Measurements from ENCODE around the gene GAB2. TPM values are rescaled to one million over a fixed set of nuclear protein-coding genes. Genes with fewer than 3 reads are reported as not detected.

GAB2 gene
- total and polyA plus RNA-seq, 2 experiments from 2014 or later = 4.9 to 10.2 TPM

- Histone ChIP-seq H2AFZ (no peak overlapping the region), H3K4me1 (ENCODE audit: insufficient read depth) (peaks cover 6% of the 10 kb centered on the region), H3K9me3 (ENCODE audit: low read depth) (no peaks in the 10 kb centered on the region), H3K4me3 (no peak overlapping the region), H3K27ac (no peak overlapping the region), H3K4me2 (no peak overlapping the region), H3K9me2 (replicated peaks; ENCODE audit: insufficient read depth) (no peaks in the 10 kb centered on the region), H3K36me3 (replicated peaks; ENCODE audit: insufficient read depth, low read depth) (no peaks in the 10 kb centered on the region), H3K79me2 (peaks cover 13% of the 10 kb centered on the region), H4K20me1 (ENCODE audit: insufficient read depth, poor library complexity, severe bottlenecking) (no peaks in the 10 kb centered on the region), H3K27me3 (no peaks in the 10 kb centered on the region)
- DNase-seq (ENCODE audit: low spot score) = no peak
- WGBS (ENCODE audit: low lambda C conversion rate, missing lambda C conversion rate) = 97% methylated on average over 5 of the region's 5 CpGs
- TF ChIP-seq CTCF (IDR thresholded peaks at IDR 0.05; ENCODE audit: poor library complexity) = no peak
These were observed 218.0 kb downstream of the GAB2 start for GRCh38 chr11:78199653-78200015.

- no peaks in the 10 kb centered on the region for H4K20me1 ChIP-seq (ENCODE audit: insufficient read depth, poor library complexity, severe bottlenecking)
- H3K27ac ChIP-seq = no peak overlapping the region
- no peaks in the 10 kb centered on the region for H3K27me3 ChIP-seq
- no peaks in the 10 kb centered on the region for H3K9me2 ChIP-seq (replicated peaks; ENCODE audit: insufficient read depth)
- H3K79me2 ChIP-seq = peaks cover 13% of the 10 kb centered on the region
- no peaks in the 10 kb centered on the region for H3K9me3 ChIP-seq (ENCODE audit: low read depth)
- peaks cover 10% of the 10 kb centered on the region for H3K4me1 ChIP-seq (ENCODE audit: insufficient read depth)
- H3K4me3 ChIP-seq = no peak overlapping the region
- no peak overlapping the region for H2AFZ ChIP-seq
- no peak for TF ChIP-seq EZH2 (IDR thresholded peaks at IDR 0.05; ENCODE audit: borderline replicate concordance)
- no peak for TF ChIP-seq CTCF (IDR thresholded peaks at IDR 0.05; ENCODE audit: poor library complexity)
- TF ChIP-seq EZH2phosphoT487 (IDR thresholded peaks at IDR 0.05; ENCODE audit: low read depth, severe bottlenecking, unreplicated experiment) = no peak
- no peaks in the 10 kb centered on the region for H3K36me3 ChIP-seq (replicated peaks; ENCODE audit: insufficient read depth, low read depth)
- no peak overlapping the region for H3K4me2 ChIP-seq
- WGBS (ENCODE audit: low lambda C conversion rate, missing lambda C conversion rate) = 93% methylated on average over 6 of the region's 6 CpGs
- no peak for DNase-seq (ENCODE audit: low spot score)
These were observed 218.5 kb downstream of the GAB2 start for GRCh38 chr11:78199015-78199652.

- WGBS (ENCODE audit: low lambda C conversion rate, missing lambda C conversion rate) = 89% methylated on average over 8 of the region's 8 CpGs
- no peak overlapping the region for H2AFZ ChIP-seq
- peaks cover 10% of the 10 kb centered on the region for H3K4me1 ChIP-seq (ENCODE audit: insufficient read depth)
- no peak for DNase-seq (ENCODE audit: low spot score)
- H3K79me2 ChIP-seq = peaks cover 19% of the 10 kb centered on the region
- no peak overlapping the region for H3K4me2 ChIP-seq
- no peak overlapping the region for H3K27ac ChIP-seq
- H3K27me3 ChIP-seq = no peaks in the 10 kb centered on the region
- TF ChIP-seq EZH2 (IDR thresholded peaks at IDR 0.05; ENCODE audit: borderline replicate concordance) (no peak), CTCF (IDR thresholded peaks at IDR 0.05; ENCODE audit: poor library complexity) (no peak), EZH2phosphoT487 (IDR thresholded peaks at IDR 0.05; ENCODE audit: low read depth, severe bottlenecking, unreplicated experiment) (no peak)
- no peak overlapping the region for H3K4me3 ChIP-seq
- no peaks in the 10 kb centered on the region for H3K9me2 ChIP-seq (replicated peaks; ENCODE audit: insufficient read depth)
- H3K9me3 ChIP-seq (ENCODE audit: low read depth) = no peaks in the 10 kb centered on the region
- no peaks in the 10 kb centered on the region for H3K36me3 ChIP-seq (replicated peaks; ENCODE audit: insufficient read depth, low read depth)
- H4K20me1 ChIP-seq (ENCODE audit: insufficient read depth, poor library complexity, severe bottlenecking) = no peaks in the 10 kb centered on the region
These were observed 219.8 kb downstream of the GAB2 start for GRCh38 chr11:78197816-78198215.

- H3K27me3 ChIP-seq = no peaks in the 10 kb centered on the region
- peaks cover 28% of the 10 kb centered on the region for H3K79me2 ChIP-seq
- H2AFZ ChIP-seq = no peak overlapping the region
- H4K20me1 ChIP-seq (ENCODE audit: insufficient read depth, poor library complexity, severe bottlenecking) = no peaks in the 10 kb centered on the region
- WGBS (ENCODE audit: low lambda C conversion rate, missing lambda C conversion rate) = over 99% methylated on average over 37 of the region's 40 CpGs
- no peaks in the 10 kb centered on the region for H3K9me3 ChIP-seq (ENCODE audit: low read depth)
- no peak overlapping the region for H3K27ac ChIP-seq
- DNase-seq (ENCODE audit: low spot score) = no peak
- H3K36me3 ChIP-seq (replicated peaks; ENCODE audit: insufficient read depth, low read depth) = no peaks in the 10 kb centered on the region
- H3K4me2 ChIP-seq = no peak overlapping the region
- H3K4me3 ChIP-seq = no peak overlapping the region
- TF ChIP-seq CTCF (IDR thresholded peaks at IDR 0.05; ENCODE audit: poor library complexity) = no peak
- no peak for TF ChIP-seq EZH2 (IDR thresholded peaks at IDR 0.05; ENCODE audit: borderline replicate concordance)
- no peak for TF ChIP-seq EZH2phosphoT487 (IDR thresholded peaks at IDR 0.05; ENCODE audit: low read depth, severe bottlenecking, unreplicated experiment)
- no peaks in the 10 kb centered on the region for H3K9me2 ChIP-seq (replicated peaks; ENCODE audit: insufficient read depth)
- peaks cover 10% of the 10 kb centered on the region for H3K4me1 ChIP-seq (ENCODE audit: insufficient read depth)
These were observed 220.9 kb downstream of the GAB2 start for GRCh38 chr11:78196661-78197091.

All from hepatocyte (in vitro differentiated cells).